Endothelial cell of umbilical vein (primary cell): ENCODE measurements around the gene RSPH10B2. TPM values are rescaled to one million over a fixed set of nuclear protein-coding genes. Genes with fewer than 3 reads are reported as not detected.

Experiments used
- BruUV-seq: library from RNA; stranded (reverse); fragments of 400-500 nt; replicated peaks from 2 replicates; lab custom pipeline; 2021; lab: Mats Ljungman, UMichigan
- CTCF ChIA-PET: fragments of 300-600, 350-600 bp; sonication (Branson Sonifier 250); formaldehyde crosslinking; loops from one replicate; lab custom pipeline; 2021; ENCODE audit warnings: antibody characterized with exemption, inconsistent platforms; lab: Charles Lee
- POLR2A ChIA-PET: fragments of 300-600, 350-600 bp; sonication (Branson Sonifier 250); formaldehyde crosslinking; loops from one replicate; lab custom pipeline; 2021; ENCODE audit warnings: antibody characterized with exemption, inconsistent platforms; lab: Charles Lee
- DNase-seq: peaks from one replicate; pipeline ENCODE4 v3.0.0-alpha.2; 2011; ENCODE audit warnings: low read depth, low spot score
- FAIRE-seq: peaks from 2 replicates; lab custom pipeline; 2011; peaks lifted over from hg19 to GRCh38; lab: Jason Lieb, UNC
- H2AFZ ChIP-seq: 2 replicates; pipeline ENCODE4 v1.6.0; 2012; ENCODE audit warnings: low read depth, low read length, control low read depth, inconsistent platforms
- H3K27ac ChIP-seq: 2 replicates; pipeline ENCODE4 v1.5.1; 2011; ENCODE audit warnings: low read depth, mild to moderate bottlenecking, control low read depth, low read length, moderate library complexity; ENCODE audit not compliant: insufficient read depth
- H3K27me3 ChIP-seq, 2 experiments: 2 replicates each; pipeline versions ENCODE4 v1.6.0 to v1.6.1; 2011; ENCODE audit warnings: low read length in 2 of 2, mixed read lengths in 1 of 2; ENCODE audit not compliant: control insufficient read depth in 2 of 2, insufficient read depth in 2 of 2
- H3K36me3 ChIP-seq, 2 experiments: 2 replicates in 1 of 2; 3 replicates in 1 of 2; pipeline ENCODE4 v1.5.1; 2011; ENCODE audit warnings: low read length in 2 of 2, mild to moderate bottlenecking in 1 of 2, moderate library complexity in 1 of 2; ENCODE audit not compliant: control insufficient read depth in 2 of 2, insufficient read depth in 2 of 2; ENCODE audit errors: extremely low read depth in 1 of 2
- H3K4me1 ChIP-seq: 3 replicates; pipeline ENCODE4 v1.5.1; 2011; ENCODE audit warnings: mild to moderate bottlenecking, low read length; ENCODE audit not compliant: control insufficient read depth, insufficient read depth; ENCODE audit errors: extremely low read depth
- H3K4me2 ChIP-seq: 2 replicates; pipeline ENCODE4 v1.6.1; 2011; ENCODE audit warnings: low read length, control low read depth, mixed read lengths; ENCODE audit not compliant: insufficient read depth
- H3K4me3 ChIP-seq, 3 experiments: fragments of 200-600 bp in 1 of 3; sonication (generic), shearing (Covaris generic) in 1 of 3; replicated peaks in 1 of 3; 2 replicates each; pipeline ENCODE4 v1.5.1; 2011 to 2016; ENCODE audit warnings: control low read depth in 3 of 3, low read length in 3 of 3, mild to moderate bottlenecking in 2 of 3, inconsistent platforms in 1 of 3, low read depth in 1 of 3, moderate library complexity in 1 of 3; ENCODE audit not compliant: insufficient read depth in 1 of 3
- H3K79me2 ChIP-seq: 2 replicates; pipeline ENCODE4 v1.6.0; 2012; ENCODE audit warnings: low read length, inconsistent platforms; ENCODE audit not compliant: control insufficient read depth, insufficient read depth
- H3K9ac ChIP-seq: replicated peaks from 2 replicates; pipeline ENCODE3; 2011; ENCODE audit warnings: low read length, control low read depth; ENCODE audit not compliant: insufficient read depth; ENCODE audit errors: extremely low read depth
- H3K9me1 ChIP-seq: replicated peaks from 3 replicates; pipeline ENCODE4 v1.6.0; 2011; ENCODE audit warnings: mild to moderate bottlenecking, low read length; ENCODE audit not compliant: control insufficient read depth, insufficient read depth; ENCODE audit errors: extremely low read depth
- H3K9me3 ChIP-seq: replicated peaks from 2 replicates; pipeline ENCODE4 v1.5.1; 2012; ENCODE audit warnings: low read length, inconsistent platforms; ENCODE audit not compliant: control insufficient read depth, insufficient read depth
- H4K20me1 ChIP-seq: replicated peaks from 2 replicates; pipeline ENCODE3; 2011; ENCODE audit warnings: mild to moderate bottlenecking, low read length; ENCODE audit not compliant: control insufficient read depth, insufficient read depth; ENCODE audit errors: extremely low read depth
- EZH2 ChIP-seq: IDR thresholded peaks from 2 replicates; pipeline ENCODE4 v1.6.1; 2012; ENCODE audit warnings: borderline replicate concordance, low read depth, mild to moderate bottlenecking, moderate library complexity, low read length, inconsistent platforms; ENCODE audit not compliant: severe bottlenecking
- FOS ChIP-seq: IDR thresholded peaks from 2 replicates; pipeline ENCODE4 v1.6.1; 2011; ENCODE audit warnings: mild to moderate bottlenecking, low read length, moderate library complexity, borderline replicate concordance; ENCODE audit not compliant: insufficient read depth
- GATA2 ChIP-seq: IDR thresholded peaks from 2 replicates; pipeline ENCODE4 v1.7.0; 2011; ENCODE audit warnings: low read depth, mild to moderate bottlenecking, moderate library complexity, mixed read lengths, low read length; ENCODE audit not compliant: insufficient read length, insufficient read depth
- JUN ChIP-seq: IDR thresholded peaks from 2 replicates; pipeline ENCODE4 v1.6.1; 2011; ENCODE audit warnings: borderline replicate concordance, low read depth; ENCODE audit not compliant: insufficient read length, insufficient read depth
- MYC ChIP-seq: IDR thresholded peaks from one replicate; pipeline ENCODE4 v1.6.1; 2011; ENCODE audit warnings: mild to moderate bottlenecking, low read depth, low read length
- POLR2A ChIP-seq: IDR thresholded peaks from 2 replicates; pipeline ENCODE4 v1.6.1; 2012; ENCODE audit warnings: low read depth, mild to moderate bottlenecking, control low read depth, low read length
- POLR2AphosphoS5 ChIP-seq: IDR thresholded peaks from 2 replicates; pipeline ENCODE4 v1.6.1; 2012; ENCODE audit warnings: low read depth, mild to moderate bottlenecking, control low read depth, low read length, moderate library complexity; ENCODE audit not compliant: insufficient read depth
- dilution Hi-C: fragments of 300-500 bp; cut with MboI; formaldehyde crosslinking; loops from one replicate; pipeline ENCODE4 v1.15.0; 2019; ENCODE audit warnings: low sequenced_read_pairs; ENCODE audit not compliant: extremely low pct_ligation_motif_present
- intact Hi-C: fragments of 100-400 bp; cut with micrococcal nuclease; formaldehyde crosslinking; loops from one replicate; pipeline ENCODE4 v1.10.0; 2022
- polyA plus RNA-seq, 4 experiments: library from polyadenylated mRNA; depleted of rRNA in 3 of 4; stranded (reverse) in 3 of 4; unstranded in 1 of 4; fragments of >200 nt; gene quantifications; 2 replicates each; pipeline versions ENCODE4 v1.2.1 to v1.2.3, GENCODE V29; 2011 to 2012; ENCODE audit warnings: missing spikeins in 1 of 4
- total RNA-seq: library from RNA; stranded (reverse); gene quantifications from 2 replicates; pipeline ENCODE4 v1.2.3, GENCODE V29; 2021
- TF ChIP-seq, protein P1 (sequence below), 2 donors: IDR thresholded peaks; 1 replicate in 1 of 2; 2 replicates in 1 of 2; pipeline ENCODE4 v1.5.1; 2011; ENCODE audit warnings: low read length in 2 of 2, mild to moderate bottlenecking in 2 of 2, moderate library complexity in 2 of 2, control low read depth in 1 of 2, inconsistent platforms in 1 of 2, low read depth in 1 of 2; ENCODE audit not compliant: insufficient read depth in 1 of 2; ENCODE audit errors: extremely low read depth in 1 of 2
- TF ChIP-seq, protein P2 (sequence below): IDR thresholded peaks from 2 replicates; pipeline ENCODE4 v1.6.1; 2011; ENCODE audit not compliant: insufficient read depth, insufficient read length

Gene RSPH10B2
- total and polyA plus RNA-seq, 2 donors (not counting 3 experiments of a cell fraction or from before 2014, with no cell fraction given): not detected

DNA sequence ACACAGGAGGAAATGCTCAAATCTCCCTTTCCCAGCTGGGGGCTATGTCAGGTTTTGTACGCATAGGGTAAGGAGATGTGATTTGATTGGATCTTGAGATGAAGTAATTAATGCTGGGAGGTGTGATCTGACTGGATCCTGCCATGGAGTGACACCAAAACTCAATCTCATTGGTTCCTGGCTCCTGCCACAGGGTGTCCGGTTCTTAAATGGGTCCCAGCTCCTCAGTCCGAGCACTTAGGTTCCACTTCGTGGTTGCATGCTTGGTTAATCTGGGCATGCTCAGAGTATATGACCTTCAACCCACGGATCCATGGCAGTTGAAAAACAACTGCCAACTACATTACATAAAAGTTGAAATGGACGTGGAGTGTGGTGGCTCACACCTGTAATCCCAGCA lies 44.1 kb upstream of the RSPH10B2 start:
- FAIRE-seq: no peak
- POLR2A ChIA-PET: no interaction called here

More for the DNA sequence above, 44.1 kb upstream of the RSPH10B2 start:
- Histone ChIP-seq H3K4me1 (peaks cover 12% of the 10 kb centered on the region), H3K9ac (no peak overlapping the region), H3K27ac (no peak overlapping the region), H3K9me1 (no peaks in the 10 kb centered on the region), H2AFZ (no peak overlapping the region), H3K27me3 (no peaks in the 10 kb centered on the region), H3K4me3 (no peak overlapping the region), H3K36me3 (peaks cover 0 to under 1% of the 10 kb centered on the region in 2 experiments), H4K20me1 (no peaks in the 10 kb centered on the region), H3K79me2 (peaks cover 18% of the 10 kb centered on the region), H3K9me3 (no peaks in the 10 kb centered on the region), H3K4me2 (no peak overlapping the region)
- TF ChIP-seq, protein P1, sequence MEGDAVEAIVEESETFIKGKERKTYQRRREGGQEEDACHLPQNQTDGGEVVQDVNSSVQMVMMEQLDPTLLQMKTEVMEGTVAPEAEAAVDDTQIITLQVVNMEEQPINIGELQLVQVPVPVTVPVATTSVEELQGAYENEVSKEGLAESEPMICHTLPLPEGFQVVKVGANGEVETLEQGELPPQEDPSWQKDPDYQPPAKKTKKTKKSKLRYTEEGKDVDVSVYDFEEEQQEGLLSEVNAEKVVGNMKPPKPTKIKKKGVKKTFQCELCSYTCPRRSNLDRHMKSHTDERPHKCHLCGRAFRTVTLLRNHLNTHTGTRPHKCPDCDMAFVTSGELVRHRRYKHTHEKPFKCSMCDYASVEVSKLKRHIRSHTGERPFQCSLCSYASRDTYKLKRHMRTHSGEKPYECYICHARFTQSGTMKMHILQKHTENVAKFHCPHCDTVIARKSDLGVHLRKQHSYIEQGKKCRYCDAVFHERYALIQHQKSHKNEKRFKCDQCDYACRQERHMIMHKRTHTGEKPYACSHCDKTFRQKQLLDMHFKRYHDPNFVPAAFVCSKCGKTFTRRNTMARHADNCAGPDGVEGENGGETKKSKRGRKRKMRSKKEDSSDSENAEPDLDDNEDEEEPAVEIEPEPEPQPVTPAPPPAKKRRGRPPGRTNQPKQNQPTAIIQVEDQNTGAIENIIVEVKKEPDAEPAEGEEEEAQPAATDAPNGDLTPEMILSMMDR (IDR thresholded peaks at IDR 0.05; ENCODE audit: extremely low read depth in 1 of 2, insufficient read depth in 1 of 2, low read depth in 1 of 2, low read length in 2 of 2): no peak
- TF ChIP-seq GATA2: no peak
- no peak for TF ChIP-seq MYC
- no peak for TF ChIP-seq EZH2
- no peak for TF ChIP-seq POLR2A
- TF ChIP-seq JUN: no peak
- TF ChIP-seq POLR2AphosphoS5: no peak
- TF ChIP-seq FOS: no peak
- TF ChIP-seq, protein P2, sequence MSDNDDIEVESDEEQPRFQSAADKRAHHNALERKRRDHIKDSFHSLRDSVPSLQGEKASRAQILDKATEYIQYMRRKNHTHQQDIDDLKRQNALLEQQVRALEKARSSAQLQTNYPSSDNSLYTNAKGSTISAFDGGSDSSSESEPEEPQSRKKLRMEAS: no peak
- no TSS peak for BruUV-seq
- DNase-seq: no peak
- CTCF ChIA-PET: interaction anchor here (1.6 kb wide), 1 partner anchor 11 kb away, joined by 4 read pairs; no protein-coding TSS in a partner anchor
- dilution Hi-C loops (no loop called here), intact Hi-C loops (loop anchor here (5.0 kb wide), 3 partner anchors 43 to 133 kb away; partner anchors contain the start of genes INTS15 and ZDHHC4)
